HepG2 (cell line): ENCODE results near the gene PTPRD. TPM values are rescaled to one million over a fixed set of nuclear protein-coding genes. Genes with fewer than 3 reads are reported as not detected.

Experiments
- ARHGAP35 ChIP-seq: sonication (generic); formaldehyde crosslinking; IDR thresholded peaks from 2 replicates; pipeline ENCODE4 v1.9.0; 2022; ENCODE audit warnings: mild to moderate bottlenecking, inconsistent platforms, moderate library complexity, missing genetic modification reagents, borderline replicate concordance
- BRD4 ChIP-seq: sonication (generic); formaldehyde crosslinking; IDR thresholded peaks from 2 replicates; pipeline ENCODE4 v1.4.0; 2020; ENCODE audit warnings: missing genetic modification reagents
- FOXA1 ChIP-seq, 2 experiments: fragments of 450-650 bp in 1 of 2; sonication (generic) in 1 of 2; formaldehyde crosslinking in 1 of 2; IDR thresholded peaks; 2 replicates each; pipeline versions ENCODE4 v1.4.0 to v1.6.1; 2016 to 2020; ENCODE audit warnings: missing genetic modification reagents in 1 of 2
- FOXA3 ChIP-seq: IDR thresholded peaks from 2 replicates; pipeline ENCODE4 v1.6.1; 2016; ENCODE audit warnings: missing genetic modification reagents, missing compliant biosample characterization
- HNRNPLL ChIP-seq: fragments of 200-400 bp; formaldehyde crosslinking; IDR thresholded peaks from 2 replicates; pipeline ENCODE4 v1.6.1; 2017; ENCODE audit warnings: mild to moderate bottlenecking, low read depth, low read length; ENCODE audit not compliant: poor library complexity, severe bottlenecking
- MAFK ChIP-seq, 2 experiments: IDR thresholded peaks in 1 of 2; conservative IDR thresholded peaks in 1 of 2; 2 replicates each; pipeline ENCODE4 v1.6.1; 2011; ENCODE audit warnings: improper control_type of control experiment in 2 of 2, low read length in 2 of 2
- MTA1 ChIP-seq: sonication (generic); formaldehyde crosslinking; IDR thresholded peaks from 2 replicates; pipeline ENCODE4 v1.4.0; 2020; ENCODE audit warnings: missing genetic modification reagents, mild to moderate bottlenecking, borderline replicate concordance
- MYC ChIP-seq: sonication (generic); formaldehyde crosslinking; IDR thresholded peaks from 2 replicates; pipeline ENCODE4 v1.9.0; 2021; ENCODE audit warnings: missing genetic modification reagents, borderline replicate concordance
- PRDM4 ChIP-seq: sonication (generic); formaldehyde crosslinking; IDR thresholded peaks from 2 replicates; pipeline ENCODE4 v1.9.0; 2021; ENCODE audit warnings: missing genetic modification reagents, borderline replicate concordance
- RARG ChIP-seq: sonication (generic); formaldehyde crosslinking; IDR thresholded peaks from 2 replicates; pipeline ENCODE4 v1.4.0; 2020; ENCODE audit warnings: low read depth, mild to moderate bottlenecking, missing genetic modification reagents
- RFXAP ChIP-seq: sonication (generic); formaldehyde crosslinking; IDR thresholded peaks from 2 replicates; pipeline ENCODE4 v1.4.0; 2020; ENCODE audit warnings: missing genetic modification reagents, borderline replicate concordance
- SMAD9 ChIP-seq: sonication (generic); formaldehyde crosslinking; IDR thresholded peaks from 2 replicates; pipeline ENCODE4 v1.5.1; 2020; ENCODE audit warnings: mild to moderate bottlenecking, missing genetic modification reagents
- SMYD3 ChIP-seq: sonication (generic); formaldehyde crosslinking; IDR thresholded peaks from 2 replicates; pipeline ENCODE4 v1.8.1; 2023; ENCODE audit warnings: mild to moderate bottlenecking, missing genetic modification reagents
- SOX5 ChIP-seq: IDR thresholded peaks from 2 replicates; pipeline ENCODE4 v1.6.1; 2016; ENCODE audit warnings: borderline replicate concordance
- SP5 ChIP-seq: IDR thresholded peaks from 2 replicates; pipeline ENCODE4 v1.6.1; 2016; ENCODE audit warnings: low read depth, borderline replicate concordance
- ZBTB34 ChIP-seq: sonication (generic); formaldehyde crosslinking; IDR thresholded peaks from 2 replicates; pipeline ENCODE4 v1.8.0; 2022; ENCODE audit warnings: mild to moderate bottlenecking, missing genetic modification reagents
- ZNF737 ChIP-seq: sonication (generic); formaldehyde crosslinking; IDR thresholded peaks from 2 replicates; pipeline ENCODE4 v1.5.0; 2020; ENCODE audit warnings: missing genetic modification reagents, mild to moderate bottlenecking, borderline replicate concordance
- polyA plus RNA-seq, 8 experiments: library from polyadenylated mRNA; depleted of rRNA in 3 of 8; stranded (reverse) in 7 of 8; unstranded in 1 of 8; fragments of >200 nt; fragmentation: Illumina TruSeq in 4 of 8; extraction: Trizol in 4 of 8; gene quantifications; 2 replicates each; pipeline versions ENCODE4 v1.2.1 to v1.2.3, GENCODE V29; 2011 to 2016; ENCODE audit warnings: low read depth in 4 of 8, missing spikeins in 1 of 8, mixed read lengths in 1 of 8; ENCODE audit not compliant: insufficient read depth in 1 of 8
- total RNA-seq, 5 experiments: library from RNA; depleted of rRNA; stranded (reverse); fragments of >200 nt; fragmentation: Illumina TruSeq; extraction: Trizol; gene quantifications; 2 replicates each; pipeline ENCODE4 v1.2.3, GENCODE V29; 2016; ENCODE audit warnings: low read depth in 1 of 5
- TF ChIP-seq, protein P1 (sequence below): sonication (generic); formaldehyde crosslinking; IDR thresholded peaks from 2 replicates; pipeline ENCODE4 v1.4.0; 2020; ENCODE audit warnings: mild to moderate bottlenecking, missing genetic modification reagents, borderline replicate concordance
- TF ChIP-seq, protein P2 (sequence below): IDR thresholded peaks from 2 replicates; pipeline ENCODE4 v1.6.1; 2012; ENCODE audit warnings: inconsistent platforms
- TF ChIP-seq, protein P3 (sequence below): sonication (generic); formaldehyde crosslinking; IDR thresholded peaks from 2 replicates; pipeline ENCODE4 v1.4.0; 2020; ENCODE audit warnings: missing genetic modification reagents, borderline replicate concordance

Gene PTPRD
- total and polyA plus RNA-seq, 2 of the 13 experiments (the other 11 are each of a cell fraction or from before 2014, with no cell fraction given): 0.05 TPM; not detected in 1

DNA sequence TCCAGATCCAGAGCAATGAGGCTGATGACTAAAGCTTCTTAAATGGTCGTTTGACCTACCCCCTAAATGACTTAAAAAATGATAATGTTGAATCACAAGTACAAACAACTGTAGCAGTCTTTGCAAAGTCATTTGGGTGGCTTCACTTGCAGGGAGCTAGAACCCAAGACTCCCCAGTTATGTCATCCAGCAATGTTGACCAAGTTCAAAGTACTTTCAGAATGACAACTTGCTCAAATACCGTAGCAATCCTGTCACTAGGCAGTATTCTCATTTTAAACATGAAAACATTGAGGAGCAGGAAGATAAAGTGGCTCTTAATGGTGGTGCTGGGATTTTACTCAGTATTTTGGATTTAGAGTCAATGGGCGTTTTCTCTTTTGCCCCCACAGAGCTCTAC is 1596.2 kb downstream of the PTPRD start (continued):
- TF ChIP-seq, protein P1, sequence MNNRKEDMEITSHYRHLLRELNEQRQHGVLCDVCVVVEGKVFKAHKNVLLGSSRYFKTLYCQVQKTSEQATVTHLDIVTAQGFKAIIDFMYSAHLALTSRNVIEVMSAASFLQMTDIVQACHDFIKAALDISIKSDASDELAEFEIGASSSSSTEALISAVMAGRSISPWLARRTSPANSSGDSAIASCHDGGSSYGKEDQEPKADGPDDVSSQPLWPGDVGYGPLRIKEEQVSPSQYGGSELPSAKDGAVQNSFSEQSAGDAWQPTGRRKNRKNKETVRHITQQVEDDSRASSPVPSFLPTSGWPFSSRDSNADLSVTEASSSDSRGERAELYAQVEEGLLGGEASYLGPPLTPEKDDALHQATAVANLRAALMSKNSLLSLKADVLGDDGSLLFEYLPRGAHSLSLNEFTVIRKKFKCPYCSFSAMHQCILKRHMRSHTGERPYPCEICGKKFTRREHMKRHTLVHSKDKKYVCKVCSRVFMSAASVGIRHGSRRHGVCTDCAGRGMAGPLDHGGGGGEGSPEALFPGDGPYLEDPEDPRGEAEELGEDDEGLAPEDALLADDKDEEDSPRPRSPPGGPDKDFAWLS (CRISPR knock-in tag): no peak
- TF ChIP-seq SOX5 (CRISPR knock-in tag): no peak
- TF ChIP-seq ZBTB34 (CRISPR knock-in tag): no peak
- TF ChIP-seq, protein P2, sequence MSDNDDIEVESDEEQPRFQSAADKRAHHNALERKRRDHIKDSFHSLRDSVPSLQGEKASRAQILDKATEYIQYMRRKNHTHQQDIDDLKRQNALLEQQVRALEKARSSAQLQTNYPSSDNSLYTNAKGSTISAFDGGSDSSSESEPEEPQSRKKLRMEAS: no peak
- TF ChIP-seq FOXA3: peak; percentile 32; the same call in 1 of the 2 replicates
- peak; percentile 36 for TF ChIP-seq HNRNPLL
- no peak for TF ChIP-seq RARG (CRISPR knock-in tag)
- no peak for TF ChIP-seq RFXAP
- TF ChIP-seq PRDM4 (CRISPR knock-in tag): no peak
- TF ChIP-seq ARHGAP35: no peak
- TF ChIP-seq MTA1 (CRISPR knock-in tag): no peak
- no peak for TF ChIP-seq BRD4 (CRISPR knock-in tag)
- no peak for TF ChIP-seq MAFK (conservative IDR thresholded peaks at IDR 0.05 in 1 of 2, IDR thresholded peaks at IDR 0.05 in 1 of 2; ENCODE audit: low read length in 2 of 2)
- TF ChIP-seq MYC: no peak
- TF ChIP-seq SMYD3 (CRISPR knock-in tag): no peak
- no peak for TF ChIP-seq SMAD9 (CRISPR knock-in tag)
- TF ChIP-seq FOXA1 (IDR thresholded peaks at IDR 0.05): no peak
- TF ChIP-seq FOXA1 (CRISPR knock-in tag; IDR thresholded peaks at IDR 0.05): 0 out of 2 replicates have a peak, but pooled peaks have one; percentile 28
- TF ChIP-seq, protein P3, sequence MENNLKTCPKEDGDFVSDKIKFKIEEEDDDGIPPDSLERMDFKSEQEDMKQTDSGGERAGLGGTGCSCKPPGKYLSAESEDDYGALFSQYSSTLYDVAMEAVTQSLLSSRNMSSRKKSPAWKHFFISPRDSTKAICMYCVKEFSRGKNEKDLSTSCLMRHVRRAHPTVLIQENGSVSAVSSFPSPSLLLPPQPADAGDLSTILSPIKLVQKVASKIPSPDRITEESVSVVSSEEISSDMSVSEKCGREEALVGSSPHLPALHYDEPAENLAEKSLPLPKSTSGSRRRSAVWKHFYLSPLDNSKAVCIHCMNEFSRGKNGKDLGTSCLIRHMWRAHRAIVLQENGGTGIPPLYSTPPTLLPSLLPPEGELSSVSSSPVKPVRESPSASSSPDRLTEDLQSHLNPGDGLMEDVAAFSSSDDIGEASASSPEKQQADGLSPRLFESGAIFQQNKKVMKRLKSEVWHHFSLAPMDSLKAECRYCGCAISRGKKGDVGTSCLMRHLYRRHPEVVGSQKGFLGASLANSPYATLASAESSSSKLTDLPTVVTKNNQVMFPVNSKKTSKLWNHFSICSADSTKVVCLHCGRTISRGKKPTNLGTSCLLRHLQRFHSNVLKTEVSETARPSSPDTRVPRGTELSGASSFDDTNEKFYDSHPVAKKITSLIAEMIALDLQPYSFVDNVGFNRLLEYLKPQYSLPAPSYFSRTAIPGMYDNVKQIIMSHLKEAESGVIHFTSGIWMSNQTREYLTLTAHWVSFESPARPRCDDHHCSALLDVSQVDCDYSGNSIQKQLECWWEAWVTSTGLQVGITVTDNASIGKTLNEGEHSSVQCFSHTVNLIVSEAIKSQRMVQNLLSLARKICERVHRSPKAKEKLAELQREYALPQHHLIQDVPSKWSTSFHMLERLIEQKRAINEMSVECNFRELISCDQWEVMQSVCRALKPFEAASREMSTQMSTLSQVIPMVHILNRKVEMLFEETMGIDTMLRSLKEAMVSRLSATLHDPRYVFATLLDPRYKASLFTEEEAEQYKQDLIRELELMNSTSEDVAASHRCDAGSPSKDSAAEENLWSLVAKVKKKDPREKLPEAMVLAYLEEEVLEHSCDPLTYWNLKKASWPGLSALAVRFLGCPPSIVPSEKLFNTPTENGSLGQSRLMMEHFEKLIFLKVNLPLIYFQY (CRISPR knock-in tag): no peak
- TF ChIP-seq SP5 (CRISPR knock-in tag): no peak
- TF ChIP-seq ZNF737: no peak
